ENCODE data around the gene TBCE. TPM values are rescaled to one million over a fixed set of nuclear protein-coding genes. Genes with fewer than 3 reads are reported as not detected.
"Not testable (repeated sequence)": the region's sequence is repeated elsewhere in the genome, so short reads cannot be mapped to it uniquely, and the experiment has no call there.

The TBCE gene
- total RNA-seq, 1 donor from 2014 or later = 28.3 TPM

DNA sequence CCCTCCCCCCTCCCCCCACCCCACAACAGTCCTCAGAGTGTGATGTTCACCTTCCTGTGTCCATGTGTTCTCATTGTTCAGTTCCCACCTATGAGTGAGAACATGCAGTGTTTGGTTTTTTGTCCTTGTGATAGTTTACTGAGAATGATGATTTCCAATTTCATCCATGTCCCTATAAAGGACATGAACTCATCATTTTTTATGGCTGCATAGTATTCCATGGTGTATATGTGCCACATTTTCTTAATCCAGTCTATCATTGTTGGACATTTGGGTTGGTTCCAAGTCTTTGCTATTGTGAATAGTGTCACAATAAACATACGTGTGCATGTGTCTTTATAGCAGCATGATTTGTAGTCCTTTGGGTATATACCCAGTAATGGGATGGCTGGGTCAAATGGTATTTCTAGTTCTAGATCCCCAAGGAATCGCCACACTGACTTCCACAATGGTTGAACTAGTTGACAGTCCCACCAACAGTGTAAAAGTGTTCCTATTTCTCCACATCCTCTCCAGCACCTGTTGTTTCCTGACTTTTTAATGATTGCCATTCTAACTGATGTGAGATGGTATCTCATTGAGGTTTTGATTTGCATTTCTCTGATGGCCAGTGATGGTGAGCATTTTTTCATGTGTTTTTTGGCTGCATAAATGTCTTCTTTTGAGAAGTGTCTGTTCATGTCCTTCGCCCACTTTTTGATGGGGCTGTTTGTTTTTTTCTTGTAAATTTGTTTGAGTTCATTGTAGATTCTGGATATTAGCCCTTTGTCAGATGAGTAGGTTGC lies 14.9 kb downstream of the TBCE start:
- H3K4me3 ChIP-seq (ENCODE audit: insufficient read depth, low read depth, low read length); H3K9me3 ChIP-seq (ENCODE audit: insufficient read depth, low read depth, low read length); H3K27me3 Mint-ChIP-seq (ENCODE audit: low read depth, unreplicated experiment); H3K9me3 Mint-ChIP-seq (ENCODE audit: unreplicated experiment); H3K9ac ChIP-seq (ENCODE audit: low read length); H3K36me3 ChIP-seq (ENCODE audit: insufficient read depth, low read length); H3K27me3 ChIP-seq (ENCODE audit: insufficient read depth, low read length); FAIRE-seq; H3K27ac Mint-ChIP-seq (ENCODE audit: unreplicated experiment); DNase-seq (ENCODE audit: low read depth); H3K36me3 Mint-ChIP-seq (ENCODE audit: low read depth, unreplicated experiment); H3K4me2 ChIP-seq (ENCODE audit: low read length); H3K4me1 ChIP-seq (ENCODE audit: insufficient read depth, low read length); H2AFZ ChIP-seq (ENCODE audit: low read depth, low read length); H3K4me1 Mint-ChIP-seq (ENCODE audit: low read depth, unreplicated experiment); H3K4me3 Mint-ChIP-seq (ENCODE audit: unreplicated experiment); H3K27ac ChIP-seq (ENCODE audit: low read depth, low read length): not testable (repeated sequence)
- Histone ChIP-seq H4K20me1 (ENCODE audit: insufficient read depth, low read length) (peaks cover 10% of the 10 kb centered on the region), H3K79me2 (ENCODE audit: insufficient read depth, low read length) (peaks cover 11% of the 10 kb centered on the region)

GRCh38 chr1:235385633-235386032 lies 18.4 kb downstream of the TBCE start:
- not testable (repeated sequence) for H3K9me3 ChIP-seq (ENCODE audit: insufficient read depth, low read depth, low read length); H2AFZ ChIP-seq (ENCODE audit: low read depth, low read length); H3K4me3 Mint-ChIP-seq (ENCODE audit: unreplicated experiment); H3K9ac ChIP-seq (ENCODE audit: low read length); H3K27me3 Mint-ChIP-seq (ENCODE audit: low read depth, unreplicated experiment); H3K4me1 ChIP-seq (ENCODE audit: insufficient read depth, low read length); H3K4me2 ChIP-seq (ENCODE audit: low read length); H3K27ac Mint-ChIP-seq (ENCODE audit: unreplicated experiment); H3K9me3 Mint-ChIP-seq (ENCODE audit: unreplicated experiment); H3K36me3 ChIP-seq (ENCODE audit: insufficient read depth, low read length); FAIRE-seq; DNase-seq (ENCODE audit: low read depth); H4K20me1 ChIP-seq (ENCODE audit: insufficient read depth, low read length); H3K4me3 ChIP-seq (ENCODE audit: insufficient read depth, low read depth, low read length); H3K4me1 Mint-ChIP-seq (ENCODE audit: low read depth, unreplicated experiment); H3K27ac ChIP-seq (ENCODE audit: low read depth, low read length); H3K27me3 ChIP-seq (ENCODE audit: insufficient read depth, low read length)
- peaks cover 16% of the 10 kb centered on the region for H3K36me3 Mint-ChIP-seq (ENCODE audit: low read depth, unreplicated experiment)
- peaks cover 27% of the 10 kb centered on the region for H3K79me2 ChIP-seq (ENCODE audit: insufficient read depth, low read length)

- peaks cover 11% of the 10 kb centered on the region for H3K36me3 Mint-ChIP-seq (ENCODE audit: low read depth, unreplicated experiment)
- H3K9me3 Mint-ChIP-seq (ENCODE audit: unreplicated experiment) = peaks cover 6% of the 10 kb centered on the region
These were observed 24.6 kb downstream of the TBCE start for GRCh38 chr1:235391874-235392273.

More at GRCh38 chr1:235391874-235392273, 24.6 kb downstream of the TBCE start:
- Histone ChIP-seq H3K9me3 (ENCODE audit: insufficient read depth, low read depth, low read length) (no peaks in the 10 kb centered on the region), H3K4me2 (ENCODE audit: low read length) (no peak overlapping the region), H3K4me1 (ENCODE audit: insufficient read depth, low read length) (no peaks in the 10 kb centered on the region), H3K36me3 (ENCODE audit: insufficient read depth, low read length) (no peaks in the 10 kb centered on the region), H3K27me3 (ENCODE audit: insufficient read depth, low read length) (no peaks in the 10 kb centered on the region), H3K79me2 (ENCODE audit: insufficient read depth, low read length) (peaks cover 62% of the 10 kb centered on the region), H3K4me3 (ENCODE audit: insufficient read depth, low read depth, low read length) (no peak overlapping the region), H3K9ac (ENCODE audit: low read length) (no peak overlapping the region), H4K20me1 (ENCODE audit: insufficient read depth, low read length) (peaks cover 18% of the 10 kb centered on the region), H2AFZ (ENCODE audit: low read depth, low read length) (no peak overlapping the region), H3K27ac (ENCODE audit: low read depth, low read length) (no peak overlapping the region)
- Mint-ChIP-seq H3K27ac (ENCODE audit: unreplicated experiment) (no peak overlapping the region), H3K27me3 (ENCODE audit: low read depth, unreplicated experiment) (no peaks in the 10 kb centered on the region), H3K4me3 (ENCODE audit: unreplicated experiment) (no peak overlapping the region), H3K4me1 (ENCODE audit: low read depth, unreplicated experiment) (no peaks in the 10 kb centered on the region)
- FAIRE-seq = no peak
- DNase-seq (ENCODE audit: low read depth) = no peak
- TF ChIP-seq EZH2 (IDR thresholded peaks at IDR 0.05; ENCODE audit: insufficient read depth, low read length) = no peak
- TF ChIP-seq, protein P1, sequence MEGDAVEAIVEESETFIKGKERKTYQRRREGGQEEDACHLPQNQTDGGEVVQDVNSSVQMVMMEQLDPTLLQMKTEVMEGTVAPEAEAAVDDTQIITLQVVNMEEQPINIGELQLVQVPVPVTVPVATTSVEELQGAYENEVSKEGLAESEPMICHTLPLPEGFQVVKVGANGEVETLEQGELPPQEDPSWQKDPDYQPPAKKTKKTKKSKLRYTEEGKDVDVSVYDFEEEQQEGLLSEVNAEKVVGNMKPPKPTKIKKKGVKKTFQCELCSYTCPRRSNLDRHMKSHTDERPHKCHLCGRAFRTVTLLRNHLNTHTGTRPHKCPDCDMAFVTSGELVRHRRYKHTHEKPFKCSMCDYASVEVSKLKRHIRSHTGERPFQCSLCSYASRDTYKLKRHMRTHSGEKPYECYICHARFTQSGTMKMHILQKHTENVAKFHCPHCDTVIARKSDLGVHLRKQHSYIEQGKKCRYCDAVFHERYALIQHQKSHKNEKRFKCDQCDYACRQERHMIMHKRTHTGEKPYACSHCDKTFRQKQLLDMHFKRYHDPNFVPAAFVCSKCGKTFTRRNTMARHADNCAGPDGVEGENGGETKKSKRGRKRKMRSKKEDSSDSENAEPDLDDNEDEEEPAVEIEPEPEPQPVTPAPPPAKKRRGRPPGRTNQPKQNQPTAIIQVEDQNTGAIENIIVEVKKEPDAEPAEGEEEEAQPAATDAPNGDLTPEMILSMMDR (IDR thresholded peaks at IDR 0.05; ENCODE audit: insufficient read depth, low read depth, low read length) = no peak

All from astrocyte (in vitro differentiated cells and primary cell).